GM13976 (cell line): ENCODE data around the gene LGALS7B.
"Not testable (repeated sequence)": the region's sequence is repeated elsewhere in the genome, so short reads cannot be mapped to it uniquely, and the experiment has no call there.

Experiments
- DNase-seq: peaks from one replicate; pipeline ENCODE4 v3.0.0; 2012; ENCODE audit warnings: low spot score
- in situ Hi-C: fragments of 300-500 bp; cut with MboI; formaldehyde crosslinking; loops from one replicate; pipeline ENCODE4 v1.12.0; 2022; ENCODE audit warnings: low sequenced_read_pairs, mixed read lengths, inconsistent platforms; ENCODE audit not compliant: unreplicated experiment
- TF ChIP-seq, protein P1 (sequence below): IDR thresholded peaks from 2 replicates; pipeline ENCODE4 v1.5.1; 2012; ENCODE audit warnings: borderline replicate concordance, mild to moderate bottlenecking; ENCODE audit not compliant: insufficient read depth; ENCODE audit errors: extremely low read depth, missing control alignments, control extremely low read depth

LGALS7B gene

DNA sequence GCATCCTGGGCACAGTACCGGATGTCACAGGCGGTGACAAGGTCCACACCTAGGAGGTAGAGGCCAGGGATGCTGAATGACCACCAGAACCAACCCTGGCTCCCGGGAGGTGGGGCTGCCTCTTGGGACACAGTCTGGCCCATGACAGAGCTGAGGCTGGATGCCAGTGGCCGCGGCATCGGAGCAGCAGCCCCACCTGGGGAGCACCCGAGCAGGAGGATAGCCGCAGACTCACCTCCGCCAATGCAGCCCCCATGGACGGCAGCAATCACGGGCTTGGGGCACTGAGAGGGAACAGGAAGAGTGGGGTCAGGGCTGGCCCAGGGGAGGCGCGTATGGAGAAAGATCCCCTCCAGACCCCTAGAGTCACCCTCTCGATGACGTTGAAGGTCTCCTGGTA lies 28.1 kb downstream of the LGALS7B start:
- DNase-seq = no peak
- TF ChIP-seq, protein P1, sequence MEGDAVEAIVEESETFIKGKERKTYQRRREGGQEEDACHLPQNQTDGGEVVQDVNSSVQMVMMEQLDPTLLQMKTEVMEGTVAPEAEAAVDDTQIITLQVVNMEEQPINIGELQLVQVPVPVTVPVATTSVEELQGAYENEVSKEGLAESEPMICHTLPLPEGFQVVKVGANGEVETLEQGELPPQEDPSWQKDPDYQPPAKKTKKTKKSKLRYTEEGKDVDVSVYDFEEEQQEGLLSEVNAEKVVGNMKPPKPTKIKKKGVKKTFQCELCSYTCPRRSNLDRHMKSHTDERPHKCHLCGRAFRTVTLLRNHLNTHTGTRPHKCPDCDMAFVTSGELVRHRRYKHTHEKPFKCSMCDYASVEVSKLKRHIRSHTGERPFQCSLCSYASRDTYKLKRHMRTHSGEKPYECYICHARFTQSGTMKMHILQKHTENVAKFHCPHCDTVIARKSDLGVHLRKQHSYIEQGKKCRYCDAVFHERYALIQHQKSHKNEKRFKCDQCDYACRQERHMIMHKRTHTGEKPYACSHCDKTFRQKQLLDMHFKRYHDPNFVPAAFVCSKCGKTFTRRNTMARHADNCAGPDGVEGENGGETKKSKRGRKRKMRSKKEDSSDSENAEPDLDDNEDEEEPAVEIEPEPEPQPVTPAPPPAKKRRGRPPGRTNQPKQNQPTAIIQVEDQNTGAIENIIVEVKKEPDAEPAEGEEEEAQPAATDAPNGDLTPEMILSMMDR = no peak
- in situ Hi-C loops = no loop called here

DNA sequence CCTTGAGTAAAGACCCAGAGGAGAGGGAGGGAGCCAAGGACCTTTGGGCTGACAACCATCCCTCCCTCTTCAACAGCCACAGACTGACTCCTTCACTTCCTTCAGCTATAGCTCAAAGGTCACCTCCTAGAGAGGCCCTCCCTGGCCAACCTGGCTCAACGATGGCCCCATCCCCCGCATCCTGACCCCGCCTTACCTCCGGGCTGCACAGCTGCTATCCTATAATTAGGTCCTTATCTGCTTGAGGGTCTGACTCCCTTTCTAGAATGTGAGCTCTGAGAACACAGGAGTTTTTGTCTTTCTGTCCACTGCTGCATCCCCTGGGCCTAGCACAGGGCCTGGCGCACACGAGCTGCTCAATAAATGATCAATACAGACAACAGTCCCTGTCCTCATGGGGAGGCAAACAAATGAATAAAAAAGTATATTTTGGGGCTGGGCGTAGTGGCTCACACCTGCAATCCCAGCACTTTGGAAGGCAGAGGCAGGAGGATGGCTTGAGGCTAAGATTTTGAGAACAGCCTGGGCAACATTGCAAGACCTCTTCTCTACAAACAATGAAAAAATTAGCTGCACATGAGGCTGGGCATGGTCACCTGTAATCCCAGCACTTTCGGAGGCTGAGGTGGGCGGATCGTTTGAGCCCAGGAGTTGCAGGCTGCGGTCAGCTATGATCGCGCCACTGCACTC lies 30.4 kb downstream of the LGALS7B start:
- peak; percentile 30 for DNase-seq
- TF ChIP-seq, protein P1 = no peak
- in situ Hi-C loops = no loop called here

DNA sequence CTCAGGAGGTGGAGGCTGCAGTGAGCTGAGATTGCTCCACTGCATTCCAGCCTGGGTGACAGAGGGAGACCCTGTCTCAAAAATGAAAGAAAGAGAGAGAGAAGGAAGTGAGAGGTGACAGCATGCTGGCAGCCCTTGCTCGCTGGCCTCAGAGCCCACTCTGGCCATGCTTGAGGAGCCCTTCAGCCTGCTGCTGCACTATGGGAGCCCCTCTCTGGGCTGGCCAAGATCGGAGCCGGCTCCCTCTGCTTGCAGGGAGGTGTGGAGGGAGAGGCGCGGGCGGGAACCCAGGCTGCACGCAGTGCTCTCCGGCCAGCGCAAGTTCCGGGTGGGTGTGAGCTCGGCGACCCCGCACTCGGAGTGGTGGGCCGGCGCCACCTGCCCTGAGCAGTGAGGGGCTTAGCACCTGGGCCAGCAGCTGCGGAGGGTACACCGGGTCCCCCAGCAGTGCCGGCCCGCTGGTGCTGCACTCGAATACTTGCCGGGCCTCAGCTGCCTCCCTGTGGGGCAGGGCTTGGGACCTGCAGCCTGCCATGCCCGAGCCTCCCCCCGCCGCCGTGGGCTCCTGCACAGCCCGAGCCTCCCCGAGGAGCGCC lies 32.3 kb downstream of the LGALS7B start:
- in situ Hi-C loops, DNase-seq: not testable (repeated sequence)

DNA sequence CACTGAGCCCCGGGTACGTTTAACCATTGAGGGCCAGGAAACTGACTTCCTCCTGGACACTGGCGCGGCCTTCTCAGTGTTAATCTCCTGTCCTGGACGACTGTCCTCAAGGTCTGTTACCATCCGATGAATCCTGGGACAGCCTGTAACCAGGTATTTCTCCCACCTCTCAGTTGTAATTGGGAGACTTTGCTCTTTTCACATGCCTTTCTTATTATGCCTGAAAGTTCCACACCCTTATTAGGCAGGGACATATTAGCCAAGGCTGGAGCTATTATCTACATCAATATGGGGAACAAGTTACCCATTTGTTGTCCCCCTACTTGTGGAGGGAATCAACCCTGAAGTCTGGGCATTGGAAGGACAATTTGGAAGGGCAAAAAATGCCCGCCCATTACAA lies 36.9 kb downstream of the LGALS7B start:
- in situ Hi-C loops, DNase-seq: not testable (repeated sequence)

DNA sequence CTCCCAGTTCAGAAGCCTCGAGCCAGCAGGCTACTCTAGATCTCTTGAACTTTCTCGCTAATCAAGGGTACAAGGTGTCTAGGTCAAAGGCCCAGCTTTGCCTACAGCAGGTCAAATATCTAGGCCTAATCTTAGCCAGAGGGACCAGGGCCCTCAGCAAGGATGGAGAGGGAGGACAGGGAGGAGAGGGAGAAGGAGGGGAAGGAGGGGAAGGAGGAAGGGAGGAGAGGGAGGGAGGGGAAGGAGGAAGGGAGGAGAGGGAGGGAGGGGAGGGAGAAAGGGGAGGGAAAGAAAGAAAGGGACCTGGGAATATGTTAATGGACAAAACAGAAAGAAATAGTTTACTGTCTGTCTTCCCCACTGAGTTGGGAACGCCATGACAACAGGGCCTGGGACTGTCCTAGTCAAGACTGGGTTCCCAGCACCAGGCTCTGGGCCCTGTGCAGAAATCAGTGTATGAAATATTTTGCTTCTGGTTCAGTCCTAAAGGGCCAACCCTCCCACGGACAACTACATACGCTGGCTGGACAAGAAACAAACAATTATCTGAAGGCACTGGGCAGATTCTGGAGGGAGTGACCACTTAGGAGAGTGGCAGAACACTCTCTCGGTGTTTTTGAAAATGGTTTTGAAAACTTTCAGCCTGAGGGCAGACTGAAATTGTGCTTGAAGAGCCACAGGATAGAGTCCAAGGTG lies 38.0 kb downstream of the LGALS7B start:
- in situ Hi-C loops = no loop called here
- TF ChIP-seq, protein P1 = no peak
- no peak for DNase-seq

DNA sequence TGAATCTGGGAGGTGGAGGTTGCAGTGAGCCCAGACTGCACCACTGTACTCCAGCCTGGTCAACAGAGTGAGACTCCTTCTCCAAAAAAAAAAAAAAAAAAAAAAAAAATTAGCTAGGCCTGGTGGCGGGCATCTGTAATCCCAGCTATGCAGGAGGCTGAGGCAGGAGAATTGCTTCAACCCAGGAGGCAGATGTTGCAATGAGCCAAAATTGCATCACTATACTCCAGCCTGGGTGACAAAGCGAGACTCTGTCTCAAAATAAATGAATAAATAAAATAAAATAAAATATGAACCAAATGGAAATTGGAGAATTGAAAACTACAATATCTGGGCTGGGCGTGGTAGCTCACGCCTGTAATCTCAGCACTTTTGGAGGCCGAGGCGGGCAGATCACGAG lies 40.2 kb downstream of the LGALS7B start:
- DNase-seq, in situ Hi-C loops: not testable (repeated sequence)

DNA sequence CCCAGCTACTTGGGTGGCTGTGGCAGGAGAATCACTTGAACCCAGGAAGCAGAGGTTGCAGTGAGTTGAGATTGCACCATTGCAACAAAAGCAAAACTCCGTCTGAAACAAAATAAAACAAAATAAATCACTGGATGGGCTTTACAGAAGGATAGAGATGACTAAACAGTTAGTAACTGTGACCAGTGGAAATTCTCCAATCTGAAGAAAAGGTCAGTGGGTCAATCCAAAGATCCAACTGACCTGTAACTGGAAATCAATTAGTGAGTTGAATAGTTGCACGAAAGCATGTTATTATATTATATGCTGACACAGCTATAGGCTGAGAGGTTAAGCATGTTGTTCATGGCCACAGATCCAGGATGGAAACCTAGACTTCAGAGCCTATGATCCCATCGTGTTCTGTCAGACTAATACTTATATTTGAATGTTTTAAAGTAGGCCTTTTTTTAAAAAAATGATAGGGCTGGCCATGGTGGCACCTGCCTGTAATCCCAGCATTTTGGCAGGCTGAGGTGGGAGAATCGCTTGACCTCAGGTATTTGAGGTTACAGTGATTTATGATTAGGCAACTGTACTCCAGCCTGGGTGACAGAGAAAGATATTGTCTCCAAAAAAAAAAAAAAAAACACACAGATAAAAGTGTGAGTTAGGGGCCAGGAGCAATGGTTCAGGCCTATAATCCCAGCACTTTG lies 41.2 kb downstream of the LGALS7B start:
- in situ Hi-C loops = no loop called here
- no peak for DNase-seq
- TF ChIP-seq, protein P1 = no peak

DNA sequence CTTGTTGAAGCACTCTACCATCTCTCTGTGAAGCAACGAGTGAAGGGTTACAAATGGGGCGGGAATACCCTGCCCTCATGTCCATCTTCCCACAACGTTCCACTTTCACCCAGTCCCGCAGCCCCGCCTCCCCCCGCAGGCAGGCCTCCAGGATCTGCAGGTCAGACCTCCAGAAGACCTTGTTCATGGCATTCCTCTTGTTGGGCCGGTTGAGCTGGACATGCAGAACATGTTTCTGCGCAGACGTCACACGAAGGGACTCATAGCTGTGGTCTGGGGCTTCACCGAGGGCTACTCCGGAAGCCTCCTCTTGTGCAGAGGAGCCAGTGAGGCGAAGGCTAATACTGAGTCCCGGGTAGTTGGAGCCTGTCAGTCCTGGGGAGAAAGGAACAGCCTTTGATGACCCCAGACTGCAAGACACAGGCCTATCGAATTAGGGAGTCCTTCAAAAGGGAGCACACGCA lies 42.2 kb downstream of the LGALS7B start:
- TF ChIP-seq, protein P1 = no peak
- DNase-seq = peak; percentile 81
- in situ Hi-C loops = no loop called here
